NCI-H82 treated with DMSO at 0.1 percent for 48 hours (cell line): ENCODE data around the gene MAN1C1.

Experiments used
- DNase-seq: peaks from one replicate; lab custom pipeline; 2025; ENCODE audit not compliant: unreplicated experiment; lab: John Stamatoyannopoulos, UW

MAN1C1 gene

DNA sequence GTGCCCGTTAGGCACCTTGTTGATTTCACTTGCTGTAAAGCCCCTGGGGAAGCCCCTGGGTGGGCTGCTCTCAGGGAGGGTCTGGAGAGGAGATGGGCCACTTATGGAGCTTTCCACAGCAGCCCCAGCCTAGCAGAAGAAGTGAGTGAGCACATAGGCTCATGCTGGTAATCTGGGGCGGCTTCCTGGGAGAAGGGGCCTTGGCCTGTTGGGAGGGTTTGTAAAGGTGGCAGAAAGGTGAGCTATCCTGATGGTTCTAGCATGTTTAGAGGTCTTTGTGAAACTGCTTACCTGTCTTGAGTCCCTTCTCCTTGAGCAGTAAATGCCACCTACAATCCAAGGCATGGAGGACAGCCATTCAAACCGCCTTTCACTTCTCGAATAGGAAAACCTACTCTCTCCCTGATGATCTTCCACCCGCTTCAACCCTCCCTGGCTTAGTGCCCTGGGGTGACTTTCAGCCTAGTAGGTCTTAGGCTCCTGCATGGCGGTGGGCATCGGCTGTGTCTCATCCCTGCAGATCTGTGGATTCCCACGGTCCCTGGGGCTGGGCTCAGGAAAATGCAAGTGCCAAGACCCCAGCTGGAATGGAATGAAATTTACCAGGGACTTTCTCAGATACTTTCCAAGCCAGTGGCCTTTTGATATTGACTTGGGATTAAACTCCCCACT lies 95.8 kb downstream of the MAN1C1 start:
- DNase-seq = no peak

DNA sequence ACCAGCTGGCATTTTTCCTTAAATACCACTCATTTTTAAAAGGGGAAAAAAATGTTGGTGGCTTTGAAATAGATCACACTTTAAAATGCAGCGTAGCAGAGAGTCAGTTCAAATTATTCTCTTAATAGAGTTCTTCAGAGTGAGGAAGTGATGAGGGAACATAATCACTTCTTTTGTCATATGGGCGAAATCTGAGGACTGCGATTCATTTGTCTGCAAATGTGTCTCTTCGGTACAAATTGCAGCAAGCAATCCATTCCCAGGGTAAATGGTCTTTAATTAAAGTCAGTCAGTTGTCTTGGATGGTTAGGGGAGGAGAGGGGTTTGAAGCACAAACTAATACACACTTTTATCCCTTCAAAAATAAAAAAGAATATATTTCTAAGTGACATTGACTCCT lies 97.4 kb downstream of the MAN1C1 start:
- no peak for DNase-seq

DNA sequence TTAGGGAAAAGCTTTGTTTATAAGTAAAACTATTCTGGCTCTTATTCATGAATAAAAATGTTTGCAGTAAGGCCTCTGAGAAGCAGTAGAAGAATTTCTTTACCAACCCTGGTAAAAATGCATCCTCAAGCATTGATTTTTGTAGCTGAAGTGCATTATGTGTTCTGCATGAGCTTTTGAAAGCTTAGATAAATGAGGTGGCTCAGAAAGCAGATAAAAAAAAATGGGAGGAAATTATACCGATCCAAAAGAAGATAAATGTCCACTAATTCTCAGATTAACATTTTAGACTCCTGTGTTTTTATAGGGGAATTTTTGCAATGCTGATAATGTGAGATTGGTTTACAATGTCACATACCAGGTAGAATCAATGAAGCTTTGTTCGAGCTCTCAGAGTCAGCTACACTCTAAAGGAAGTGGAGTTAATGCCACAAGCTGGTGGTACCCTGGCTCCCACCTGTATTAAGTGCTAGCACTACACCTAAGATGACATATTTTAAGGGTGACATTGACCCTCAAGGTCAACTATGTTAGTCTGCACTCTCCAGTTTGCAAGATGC lies 97.9 kb downstream of the MAN1C1 start:
- no peak for DNase-seq

DNA sequence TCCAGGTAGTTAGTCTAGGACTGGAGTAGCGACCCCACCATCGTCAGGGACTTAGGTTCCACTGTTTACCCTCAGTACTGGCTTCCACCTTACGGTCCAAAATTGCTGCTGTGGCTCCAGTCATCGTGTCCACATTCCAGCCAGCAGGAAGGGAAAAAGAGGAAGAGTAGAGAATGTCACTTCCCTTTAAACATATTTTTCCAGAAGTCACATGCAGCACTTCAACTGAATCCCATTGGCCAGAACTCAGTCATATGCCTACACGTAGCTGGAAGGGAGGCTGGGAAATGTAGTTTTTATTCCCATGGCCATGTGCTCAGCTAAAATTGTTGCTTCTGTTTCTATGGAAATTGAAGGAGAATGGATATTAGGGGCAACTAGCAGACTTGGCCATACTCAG lies 99.3 kb downstream of the MAN1C1 start:
- DNase-seq = peak; percentile 38

DNA sequence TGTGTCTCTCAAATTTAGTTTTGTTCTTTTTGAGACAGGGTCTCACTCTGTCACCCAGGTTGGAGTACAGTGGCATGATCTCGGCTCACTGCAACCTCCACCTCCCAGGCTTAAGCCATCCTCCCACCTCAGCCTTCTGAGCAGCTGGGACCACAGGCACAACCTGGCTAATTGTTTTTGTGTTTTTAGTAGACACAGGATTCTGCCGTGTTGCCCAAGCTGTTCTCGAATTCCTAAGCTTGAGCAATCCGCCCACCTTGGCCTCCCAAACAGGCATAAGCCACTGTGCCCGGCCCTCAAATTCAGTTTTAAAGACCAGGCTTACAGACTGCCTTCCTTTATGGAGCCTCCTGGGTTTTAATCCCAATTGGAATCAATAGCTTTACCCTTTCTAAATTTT lies 99.7 kb downstream of the MAN1C1 start:
- no peak for DNase-seq

DNA sequence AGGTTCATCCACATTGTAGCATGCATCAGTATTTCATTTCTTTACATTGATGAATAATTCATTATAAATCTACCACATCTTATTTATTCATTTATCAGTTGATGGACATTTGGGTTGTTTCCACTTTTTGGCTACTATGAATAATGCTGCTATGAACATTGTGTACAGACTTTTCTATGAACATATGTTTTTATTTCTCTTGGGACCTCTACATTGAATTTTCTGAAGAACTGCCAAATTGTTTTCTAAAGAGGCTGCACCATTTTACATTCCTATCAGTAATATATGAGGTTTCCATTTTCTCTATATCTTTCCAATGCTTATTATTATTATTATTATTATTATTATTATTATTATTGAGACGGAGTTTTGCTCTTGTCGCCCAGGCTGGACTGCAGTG lies 102.1 kb downstream of the MAN1C1 start:
- no peak for DNase-seq

DNA sequence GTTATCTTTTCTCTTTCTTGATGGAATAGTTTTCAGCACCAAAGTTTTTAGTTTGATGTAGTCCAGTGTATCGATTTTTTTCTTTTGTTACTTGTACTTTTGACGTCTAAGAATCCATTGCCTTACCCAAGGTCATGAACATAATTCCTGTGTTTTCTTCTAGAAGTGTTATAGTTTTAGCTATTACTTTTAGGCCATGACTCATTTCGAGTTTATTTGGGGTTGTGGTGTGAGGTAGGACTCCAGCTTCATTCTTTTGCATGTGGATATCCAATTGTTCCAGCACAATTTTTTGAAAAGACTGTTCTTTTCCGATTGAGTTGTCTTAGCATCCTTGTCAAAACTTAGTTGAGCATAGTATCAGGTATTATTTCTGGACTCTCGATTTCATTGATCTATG lies 104.0 kb downstream of the MAN1C1 start:
- DNase-seq = no peak

DNA sequence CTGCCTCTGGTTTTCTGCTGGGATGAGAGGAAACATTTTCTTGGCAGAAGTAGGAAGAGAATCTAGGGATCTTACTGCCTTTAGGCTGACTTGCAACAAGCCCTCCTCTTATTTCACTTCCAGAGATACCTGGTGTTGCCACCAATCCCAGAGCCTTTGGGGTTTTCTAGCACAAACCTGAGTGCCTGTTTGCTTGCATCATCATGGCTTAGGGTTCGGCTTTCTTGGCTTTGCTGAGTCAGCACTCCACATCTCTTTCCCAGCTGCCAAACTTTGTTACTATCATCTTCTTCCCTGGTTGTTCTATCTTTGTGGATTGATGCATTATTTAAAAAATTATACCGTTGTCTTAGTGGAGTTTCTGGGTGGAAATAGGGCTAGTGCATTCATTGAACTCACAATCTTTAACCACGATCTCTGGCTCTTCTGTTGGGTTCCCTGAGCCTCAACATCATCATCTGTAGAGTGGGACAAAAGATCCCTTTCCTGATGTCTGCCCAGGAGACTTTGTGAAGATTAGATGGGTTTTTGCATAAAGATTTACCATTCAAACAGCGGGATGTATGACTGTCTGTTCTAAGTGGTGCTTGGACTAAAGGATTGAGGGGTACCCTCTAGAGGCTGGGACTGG lies 106.8 kb downstream of the MAN1C1 start:
- no peak for DNase-seq

DNA sequence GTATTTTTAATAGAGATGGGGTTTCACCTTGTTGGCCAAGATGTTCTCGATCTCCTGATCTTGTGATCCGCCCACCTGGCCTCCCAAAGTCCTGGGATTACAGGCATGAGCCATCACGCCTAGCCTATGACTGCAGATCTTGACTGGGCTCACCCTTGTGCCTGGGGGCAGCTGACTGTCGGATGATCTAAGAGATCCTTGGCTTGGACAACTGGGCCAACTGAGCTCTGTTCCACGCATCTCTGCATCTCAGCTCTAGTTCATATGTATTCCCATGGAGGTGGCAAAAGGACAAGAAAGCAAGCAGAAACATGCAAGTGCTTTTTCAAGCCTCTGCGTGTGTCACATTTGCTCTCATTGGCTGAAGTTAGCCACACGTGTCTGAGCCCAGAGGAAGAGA lies 107.6 kb downstream of the MAN1C1 start:
- DNase-seq = no peak

DNA sequence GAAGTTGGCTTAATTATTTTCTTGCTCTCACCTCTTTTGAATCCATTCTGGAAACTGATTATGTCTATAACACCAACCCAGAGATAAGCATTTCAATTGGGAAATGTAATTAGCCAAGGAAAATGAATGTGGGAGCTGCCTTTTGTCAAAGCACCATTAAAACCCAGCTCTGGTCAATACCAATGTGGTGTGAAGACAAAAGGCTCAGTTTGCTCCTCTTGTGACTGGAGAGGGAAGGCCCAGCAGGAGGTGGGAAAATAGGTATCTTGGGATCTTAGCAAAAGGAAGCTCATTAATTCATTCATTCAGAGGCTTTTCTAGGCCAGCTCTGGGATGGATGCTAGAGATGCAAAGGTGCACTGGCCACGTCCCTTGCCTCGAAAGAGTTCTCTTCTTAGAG lies 108.4 kb downstream of the MAN1C1 start:
- no peak for DNase-seq

DNA sequence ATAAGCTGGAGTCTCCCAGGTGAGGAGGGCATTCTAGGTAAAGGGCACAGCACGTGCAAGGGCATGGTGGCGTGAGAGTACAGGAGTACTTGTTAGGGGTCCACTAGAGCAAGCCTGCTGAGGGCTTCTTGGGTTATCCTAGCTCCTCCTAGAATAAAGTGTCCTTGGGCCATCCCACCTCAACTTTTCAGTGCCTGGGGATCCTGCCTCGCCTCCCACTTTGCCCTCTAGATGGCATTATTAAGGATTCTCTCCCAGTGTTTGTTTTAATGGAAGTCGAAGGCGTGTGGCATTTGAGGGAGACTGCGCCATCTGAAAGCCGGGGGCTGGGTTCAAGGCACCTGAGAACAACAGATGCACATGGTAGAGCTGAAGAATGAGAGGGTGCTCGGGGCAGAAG lies 108.9 kb downstream of the MAN1C1 start:
- DNase-seq = no peak

DNA sequence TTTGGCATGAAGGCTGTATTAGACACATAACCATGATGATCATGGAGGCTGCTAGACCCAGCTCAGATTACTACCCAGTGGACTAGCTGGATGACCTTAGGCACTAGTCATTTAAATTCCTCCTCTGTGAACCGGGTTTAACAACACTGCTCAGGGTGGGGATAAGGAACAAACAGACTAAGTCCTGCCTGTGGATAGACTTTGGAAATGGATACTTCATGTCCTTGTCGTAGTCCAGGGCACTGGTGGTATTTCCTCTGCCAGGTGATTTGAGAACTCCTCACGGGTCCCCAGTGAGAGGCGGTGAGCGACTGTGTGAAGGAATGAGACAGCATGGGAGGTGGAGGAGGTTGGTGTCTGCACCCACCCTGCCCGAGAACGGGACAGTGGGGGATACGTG lies 110.5 kb downstream of the MAN1C1 start:
- DNase-seq = no peak

DNA sequence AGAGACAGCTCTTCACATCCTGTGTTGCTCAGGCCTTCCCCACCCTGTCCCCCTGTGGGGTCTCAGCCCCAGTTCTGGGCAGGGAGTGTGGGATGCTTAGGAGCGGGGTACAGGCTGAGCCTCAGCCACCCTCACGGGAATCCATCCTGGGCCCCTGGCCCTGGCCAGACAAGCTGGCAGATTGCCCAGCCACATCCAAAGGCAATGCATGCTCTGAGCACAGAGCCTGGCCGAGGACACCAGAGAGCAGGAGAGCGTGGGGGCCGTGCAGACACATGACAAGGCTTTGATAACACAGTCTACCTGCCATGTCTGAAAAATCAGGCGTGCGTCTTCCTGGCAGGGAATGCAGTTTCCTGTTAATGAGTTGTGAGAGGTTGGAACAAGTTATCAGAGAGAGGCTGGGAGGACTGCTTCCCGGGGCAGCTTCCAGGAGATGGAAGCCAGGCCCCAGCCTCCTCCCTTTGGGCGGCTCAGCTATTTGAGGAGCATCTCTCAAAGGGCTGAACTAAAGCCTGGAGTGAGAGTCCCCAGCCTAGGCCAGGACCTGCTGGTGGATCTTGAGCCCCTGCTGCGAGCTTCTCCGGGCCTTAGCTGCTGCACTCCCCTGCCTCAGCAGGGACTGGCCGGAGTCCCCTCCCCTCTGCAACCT lies 111.2 kb downstream of the MAN1C1 start:
- no peak for DNase-seq

DNA sequence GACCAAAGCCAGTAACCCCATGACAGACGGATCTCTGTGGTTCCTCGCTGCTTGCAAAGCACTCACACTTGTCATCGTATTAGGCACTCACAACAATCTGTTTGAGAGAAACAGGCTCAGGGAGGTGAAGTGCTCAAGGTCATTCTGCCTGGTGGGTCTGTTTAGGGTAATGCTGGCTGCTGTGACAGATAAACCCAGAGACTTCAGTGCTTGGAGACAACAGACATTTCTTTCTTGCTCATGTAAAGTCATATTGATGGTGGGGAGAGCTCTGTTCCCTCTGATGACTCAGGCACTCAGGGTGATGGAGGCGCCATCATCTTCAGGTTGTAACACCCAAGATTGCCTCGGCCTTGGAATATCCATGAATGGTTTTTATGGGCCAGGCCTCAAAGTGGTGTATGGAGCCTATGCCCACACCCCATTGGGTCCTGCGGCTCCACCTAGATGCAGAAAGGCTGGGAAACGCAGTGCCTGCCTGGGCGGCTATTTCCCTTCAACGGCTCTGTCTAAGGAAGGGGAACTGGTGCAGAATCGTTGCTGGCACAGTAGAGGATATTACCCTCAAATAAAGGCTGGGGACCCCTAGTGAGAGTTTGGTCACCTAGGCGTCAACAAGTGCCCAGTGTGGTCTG lies 111.8 kb downstream of the MAN1C1 start:
- peak; percentile 15 for DNase-seq

DNA sequence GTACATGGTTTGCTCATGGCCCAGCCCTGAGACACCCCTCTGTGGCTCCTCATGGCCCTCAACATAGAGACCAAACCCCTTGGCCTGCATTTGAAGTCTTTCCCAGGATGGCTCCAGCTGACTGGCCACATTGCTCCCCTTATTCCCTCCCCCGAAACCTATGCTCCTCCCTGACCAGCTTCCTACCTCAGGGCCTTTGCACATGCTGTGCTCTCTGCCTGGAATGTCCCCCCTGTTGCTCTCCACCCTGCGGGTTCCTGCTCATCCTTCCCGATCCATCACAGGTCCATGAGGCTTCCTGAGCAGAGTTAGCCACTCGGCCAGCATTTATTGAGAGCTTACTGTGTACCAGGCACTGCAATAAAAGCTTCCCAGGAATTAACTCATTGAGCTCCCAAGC lies 112.5 kb downstream of the MAN1C1 start:
- DNase-seq = no peak

DNA sequence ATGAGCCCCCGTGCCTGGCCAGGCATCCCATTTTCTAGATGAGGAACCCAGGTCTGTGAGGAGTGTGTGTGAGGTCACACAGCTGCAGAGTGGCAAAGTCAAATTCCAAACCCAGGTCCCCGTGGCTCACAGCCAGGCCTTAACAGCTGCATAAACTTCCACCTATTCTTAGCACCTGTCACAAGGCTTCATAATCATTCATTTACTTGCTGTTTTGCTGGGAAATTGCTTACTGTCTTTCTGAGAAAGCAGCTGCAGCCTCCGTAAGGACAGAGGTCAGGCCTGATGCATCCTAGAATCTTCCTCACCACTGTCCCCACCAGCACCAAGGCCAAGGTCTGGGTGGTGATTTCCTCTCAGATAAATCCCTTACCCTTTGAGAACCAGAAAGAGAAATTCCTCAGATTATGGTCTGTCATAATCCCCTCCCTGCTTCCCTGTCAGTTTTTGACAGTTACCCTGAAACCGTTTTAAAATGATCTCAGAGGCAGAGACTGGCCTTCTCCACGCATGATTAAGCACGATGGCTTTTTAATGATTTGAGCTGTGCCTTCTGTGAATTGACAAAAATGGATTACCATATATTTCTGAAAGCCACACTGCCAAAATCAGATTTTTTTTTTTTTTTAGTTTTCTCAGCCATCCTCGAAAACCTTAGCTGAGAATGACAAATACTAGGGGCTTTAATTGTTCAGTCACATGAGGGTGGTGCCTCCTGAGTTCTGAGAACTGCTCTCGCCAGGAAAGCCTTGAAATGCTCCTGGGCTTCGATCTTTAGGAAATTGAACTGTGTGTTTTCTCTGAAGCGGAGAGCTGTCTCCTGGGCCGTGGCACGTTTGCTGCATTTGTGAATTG lies 113.4 kb downstream of the MAN1C1 start:
- no peak for DNase-seq

DNA sequence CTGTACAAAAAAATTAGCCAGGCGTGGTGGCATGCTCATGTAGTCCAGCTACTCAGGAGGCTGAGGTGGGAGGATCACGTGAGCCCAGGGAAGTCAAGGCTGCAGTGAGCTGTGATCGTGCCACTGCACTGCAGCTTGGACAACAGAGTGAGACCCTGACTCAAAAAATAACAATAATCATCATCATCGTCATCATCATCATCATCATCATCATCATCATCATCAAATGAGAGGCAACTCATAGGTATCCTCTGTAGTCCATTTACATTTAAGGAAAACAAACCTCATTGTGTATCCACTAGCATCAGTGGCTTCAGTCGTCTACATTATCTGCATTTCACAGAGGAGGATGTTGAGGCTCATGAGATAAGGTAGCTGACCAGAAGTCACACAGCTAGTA lies 114.6 kb downstream of the MAN1C1 start:
- DNase-seq = no peak

DNA sequence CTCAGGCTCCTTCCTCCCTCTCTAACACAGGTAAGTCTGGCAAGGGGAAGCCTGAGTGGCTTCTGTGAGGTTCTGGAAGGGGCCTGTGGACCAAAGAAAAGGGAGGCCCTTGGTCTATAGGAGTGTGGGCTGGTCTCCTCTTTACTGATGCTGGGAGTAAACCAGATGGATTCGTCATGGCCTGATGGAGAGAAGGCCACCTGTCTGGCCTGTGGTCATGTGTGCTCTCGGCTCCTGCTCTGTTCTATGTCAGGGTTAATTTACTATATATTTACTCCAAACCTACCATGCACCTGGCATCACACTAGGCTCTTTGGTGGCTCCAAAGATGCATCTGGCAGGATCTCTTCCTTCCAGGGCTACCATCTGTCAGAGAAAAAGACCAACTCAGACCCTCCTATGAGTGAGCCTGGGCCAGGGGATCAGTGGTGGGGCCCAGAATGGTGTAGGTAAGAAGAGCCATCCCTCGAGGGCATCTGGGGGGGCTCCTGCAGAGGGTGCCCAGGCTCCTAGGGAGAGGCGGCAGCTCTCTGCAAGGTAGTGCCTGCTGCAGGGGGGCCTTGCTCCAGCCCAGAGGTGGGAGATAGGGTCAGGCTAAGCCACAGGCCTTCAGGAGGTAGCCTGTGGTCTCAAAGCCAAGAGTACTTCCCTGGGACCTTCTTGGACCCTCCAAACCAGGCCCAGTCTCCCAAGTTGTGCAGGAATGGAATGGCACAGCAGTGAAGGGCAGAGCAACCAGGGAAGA lies 115.2 kb downstream of the MAN1C1 start:
- no peak for DNase-seq

DNA sequence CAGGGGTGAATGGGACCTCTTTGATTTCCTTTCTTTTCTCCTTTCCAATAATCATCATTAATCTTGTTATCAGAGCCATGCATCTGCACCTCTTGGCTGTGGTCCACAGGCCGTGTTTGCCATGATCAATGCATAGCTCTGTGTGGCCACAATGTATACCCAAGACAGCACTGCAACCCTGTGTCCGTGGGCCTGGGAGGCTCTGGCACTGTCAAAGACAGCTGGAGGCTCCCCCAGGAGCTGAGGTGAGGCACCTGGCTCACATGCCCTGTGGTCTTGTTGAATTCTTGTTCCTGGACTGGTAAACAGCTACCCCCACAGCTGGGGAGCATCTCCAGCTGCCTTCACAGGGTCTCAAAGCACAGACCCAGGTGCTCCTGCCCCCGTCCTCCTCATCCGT lies 116.2 kb downstream of the MAN1C1 start:
- no peak for DNase-seq

DNA sequence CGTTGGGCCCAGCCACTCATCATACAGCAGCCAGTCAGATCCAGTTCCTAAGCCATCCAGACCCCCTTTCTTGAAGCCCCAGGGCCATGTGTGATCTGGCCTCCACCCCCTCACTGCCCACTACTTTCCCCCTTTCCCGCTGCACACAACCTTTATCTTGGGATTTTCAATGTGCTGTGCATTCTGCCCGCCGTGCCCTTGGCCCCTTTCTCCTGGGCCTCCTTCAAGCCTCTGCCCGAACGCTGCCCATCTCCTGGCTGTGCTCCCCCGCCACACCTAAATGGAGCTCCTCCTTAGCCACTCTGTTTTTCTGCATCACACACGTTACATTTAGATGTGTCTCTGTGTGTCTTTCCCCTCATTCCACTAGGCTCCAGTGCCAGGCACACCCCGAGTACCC lies 116.7 kb downstream of the MAN1C1 start:
- no peak for DNase-seq
